HG02763 (cell line): Measurements from ENCODE around the gene GATA5.
"Not testable (repeated sequence)": the region's sequence is repeated elsewhere in the genome, so short reads cannot be mapped to it uniquely, and the experiment has no call there.

Source experiments
- ATAC-seq: cut with Tn5 transposase; IDR thresholded peaks from one replicate; pipeline ENCODE4 v1.9.1; 2021; ENCODE audit warnings: mild to moderate bottlenecking, moderate library complexity; ENCODE audit not compliant: unreplicated experiment

Gene GATA5

DNA sequence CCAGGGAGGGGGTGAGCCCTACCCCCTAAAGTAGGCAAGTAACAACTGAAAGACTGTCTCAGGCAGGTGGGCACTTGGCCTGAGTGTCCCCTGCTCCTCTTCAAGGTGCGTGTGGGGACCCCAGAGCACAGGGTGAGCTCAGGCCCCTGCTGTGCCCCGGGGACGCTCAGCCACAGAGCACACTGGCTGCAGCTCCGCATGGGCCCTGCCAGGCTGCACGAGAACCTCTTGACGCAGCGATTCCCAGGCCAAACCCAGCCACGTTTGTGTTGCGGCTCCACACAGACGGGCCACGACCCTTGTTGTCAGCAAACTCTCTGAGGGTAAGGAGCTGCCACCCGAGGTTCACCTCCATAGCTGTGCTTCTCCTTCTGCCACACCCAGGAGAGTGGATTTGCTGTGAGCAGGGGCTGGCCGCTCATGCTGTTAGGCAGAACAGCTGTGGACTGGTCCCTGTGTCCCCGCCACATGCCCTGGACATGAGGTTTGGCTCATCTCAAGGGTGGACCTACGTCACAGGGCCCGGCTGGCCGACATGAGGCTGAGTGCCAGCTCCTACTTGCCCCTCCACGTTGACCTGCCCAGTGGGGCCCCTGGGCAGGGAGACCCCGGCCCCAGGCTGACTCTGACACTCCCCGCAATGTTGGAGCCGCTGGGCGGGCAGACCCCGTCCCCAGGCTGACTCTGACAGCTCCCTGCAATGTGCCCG is 29.7 kb upstream of the GATA5 start:
- ATAC-seq, result no peak

DNA sequence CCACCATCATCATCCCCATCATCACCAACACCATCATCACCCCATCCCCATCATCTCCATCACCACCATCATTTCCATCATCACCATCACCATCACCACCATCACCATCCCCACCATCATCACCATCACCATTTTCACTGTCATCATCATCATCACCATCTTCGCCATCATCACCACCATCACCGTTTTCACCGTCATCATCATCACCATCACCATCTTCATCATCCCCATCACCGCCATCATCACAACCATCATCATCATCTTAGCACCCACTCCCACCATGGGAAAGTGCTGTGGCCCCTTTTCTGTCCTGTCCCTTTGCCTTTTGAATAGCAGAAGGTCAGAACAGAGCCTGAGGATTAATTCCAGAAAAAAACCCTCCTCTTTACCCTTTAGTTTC is 28.5 kb upstream of the GATA5 start:
- no peak for ATAC-seq

DNA sequence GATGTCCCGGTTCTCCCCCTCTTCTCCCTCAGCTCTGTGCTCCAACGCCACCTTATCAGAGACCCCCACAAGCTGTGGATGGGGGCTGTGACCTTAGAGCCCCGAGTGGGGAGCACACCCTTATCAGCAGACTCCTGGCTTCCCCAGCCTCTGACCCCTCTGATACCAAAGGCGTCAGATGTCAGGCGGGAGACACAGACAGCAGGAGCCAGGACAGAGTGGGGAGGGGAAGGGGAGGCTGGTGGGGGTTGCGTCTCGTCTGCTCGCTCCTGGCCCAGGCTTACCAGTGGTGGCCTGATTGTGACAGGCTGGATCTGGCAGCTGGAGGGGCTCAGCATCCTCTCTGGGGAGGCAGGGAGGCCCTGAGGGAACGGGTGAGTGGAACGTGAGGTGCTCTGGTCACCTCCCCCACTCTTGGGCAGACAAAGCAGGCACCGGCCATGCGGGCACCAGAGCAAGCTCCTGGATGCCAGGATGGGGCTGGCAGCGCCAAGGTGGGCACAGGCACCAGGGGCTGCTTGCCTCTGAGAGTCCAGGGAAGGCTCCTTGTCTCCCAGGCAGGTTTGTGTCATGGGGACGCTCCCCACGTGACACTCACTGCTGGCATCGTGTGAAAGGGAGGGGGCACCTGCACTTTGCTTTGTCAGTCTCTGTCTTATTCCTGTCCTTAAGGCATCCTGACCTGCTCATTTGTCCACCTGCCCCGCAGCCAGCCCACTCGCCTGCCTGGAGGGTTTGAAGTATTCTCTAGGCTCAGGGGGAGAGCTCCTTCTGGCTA is 27.8 kb upstream of the GATA5 start:
- no peak for ATAC-seq

DNA sequence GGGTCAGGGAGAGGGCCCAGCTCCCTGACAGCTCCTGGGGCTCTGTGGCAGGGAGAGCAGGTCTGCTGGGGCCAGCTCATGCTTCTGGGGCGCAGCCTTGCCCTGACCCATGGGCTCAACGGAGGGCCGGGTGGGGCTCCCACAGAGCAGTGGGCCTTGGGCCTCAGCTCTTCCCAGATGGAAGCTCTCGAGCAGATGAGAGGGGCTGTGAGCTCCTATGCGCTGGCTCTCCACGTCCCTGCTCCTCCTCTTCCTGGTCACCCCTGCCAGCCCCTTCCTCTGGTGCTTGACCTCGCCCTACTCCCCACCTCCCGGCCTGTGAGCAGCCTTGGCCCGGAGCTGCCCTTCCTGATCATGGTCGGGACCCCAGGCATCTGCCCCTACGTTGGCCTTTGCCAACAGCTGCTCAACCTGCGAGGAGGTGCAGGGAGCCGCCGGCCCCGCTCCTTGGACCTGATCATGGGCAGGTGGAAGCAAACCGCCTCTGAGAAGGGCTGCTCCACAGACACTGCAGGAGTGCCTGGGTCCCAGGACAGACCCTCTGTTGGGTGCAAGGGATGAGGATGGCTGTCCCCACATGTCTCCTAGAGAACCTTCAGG is 26.8 kb upstream of the GATA5 start:
- no peak for ATAC-seq

DNA sequence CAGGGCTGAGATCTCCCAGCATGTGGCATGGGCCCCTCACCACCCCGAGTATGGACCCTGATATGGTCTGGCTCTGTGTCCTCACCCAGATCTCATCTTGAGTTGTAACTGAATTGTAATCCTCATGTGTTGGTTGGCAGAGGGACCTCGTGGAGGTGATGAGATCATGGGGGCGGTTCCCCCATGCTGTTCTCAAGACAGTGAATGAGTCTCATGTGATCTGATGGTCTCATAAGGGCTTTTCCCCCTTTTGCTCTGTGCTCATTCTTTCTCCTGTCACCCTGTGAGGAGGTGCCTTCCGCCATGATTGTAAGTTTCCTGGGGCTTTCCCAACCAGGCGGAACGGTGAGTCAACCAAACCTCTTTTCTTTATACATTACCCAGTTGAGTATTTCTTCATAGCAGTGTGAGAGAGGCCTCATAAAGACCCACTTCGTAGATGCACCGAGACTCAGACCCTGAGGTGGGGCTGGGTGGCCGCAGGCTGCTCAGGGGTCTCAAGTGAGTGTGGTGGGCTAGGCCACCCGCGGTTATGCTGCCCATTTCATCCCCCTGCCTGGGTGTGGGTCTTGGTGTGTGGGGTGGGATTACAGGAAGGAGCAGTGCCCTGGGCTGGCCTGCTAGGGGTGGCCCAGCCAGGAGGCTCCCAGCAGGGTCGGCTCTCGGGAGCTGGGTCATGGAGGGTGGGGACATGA is 26.2 kb upstream of the GATA5 start:
- peak; percentile 55 for ATAC-seq

DNA sequence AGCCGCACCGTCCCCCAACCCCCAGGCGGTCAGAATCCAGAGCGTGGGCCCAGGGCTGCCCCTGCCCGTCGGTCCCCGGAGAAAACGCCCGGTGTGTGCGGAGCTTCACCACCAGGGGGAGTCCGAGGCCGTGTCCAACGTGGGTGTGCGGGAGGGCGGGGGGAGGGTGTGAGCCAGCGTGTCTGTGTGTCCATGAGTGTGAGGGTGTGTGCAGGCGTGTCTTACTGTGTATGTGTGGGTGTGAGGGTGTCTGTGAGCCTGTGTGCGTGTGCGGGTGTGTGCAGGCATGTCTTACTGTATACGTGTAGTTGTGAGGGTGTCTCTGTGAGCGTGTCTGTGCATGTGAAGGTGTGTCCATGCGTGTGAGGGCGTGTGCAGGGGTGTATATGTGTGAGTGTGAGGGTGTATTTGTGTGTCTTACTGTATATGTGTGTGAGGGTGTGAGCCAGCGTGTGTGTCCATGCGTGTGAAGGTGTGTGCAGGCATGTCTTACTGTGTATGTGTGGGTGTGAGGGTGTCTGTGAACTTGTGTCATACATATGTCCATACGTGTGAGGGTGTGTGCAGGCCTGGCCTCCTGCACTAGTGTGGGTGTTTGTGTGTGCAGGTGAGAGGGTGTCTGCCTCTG is 24.6 kb upstream of the GATA5 start:
- no peak for ATAC-seq

DNA sequence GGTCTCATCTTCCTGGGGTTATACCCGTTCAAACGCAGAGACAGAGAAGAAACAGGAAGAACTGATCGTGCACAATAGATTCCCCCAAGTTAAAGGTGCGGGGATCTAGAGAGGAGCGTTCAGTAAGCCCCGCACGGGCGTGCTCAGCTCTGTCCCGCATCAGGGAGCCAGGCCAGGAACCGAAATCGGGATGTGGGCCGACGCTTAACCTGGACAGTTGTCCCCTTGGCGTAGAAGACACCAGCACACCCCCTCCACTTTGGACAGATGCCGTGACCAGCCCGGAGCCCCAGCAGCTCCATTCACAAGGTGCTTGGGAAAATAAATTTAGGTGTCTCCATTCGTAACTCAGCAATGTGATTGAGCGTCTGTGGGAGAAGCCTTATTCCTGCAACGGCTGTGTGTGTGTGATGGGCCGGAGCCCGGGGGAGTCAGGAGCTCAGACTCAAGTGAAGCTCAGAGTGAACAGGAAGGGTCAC is 24.0 kb upstream of the GATA5 start:
- no peak for ATAC-seq

DNA sequence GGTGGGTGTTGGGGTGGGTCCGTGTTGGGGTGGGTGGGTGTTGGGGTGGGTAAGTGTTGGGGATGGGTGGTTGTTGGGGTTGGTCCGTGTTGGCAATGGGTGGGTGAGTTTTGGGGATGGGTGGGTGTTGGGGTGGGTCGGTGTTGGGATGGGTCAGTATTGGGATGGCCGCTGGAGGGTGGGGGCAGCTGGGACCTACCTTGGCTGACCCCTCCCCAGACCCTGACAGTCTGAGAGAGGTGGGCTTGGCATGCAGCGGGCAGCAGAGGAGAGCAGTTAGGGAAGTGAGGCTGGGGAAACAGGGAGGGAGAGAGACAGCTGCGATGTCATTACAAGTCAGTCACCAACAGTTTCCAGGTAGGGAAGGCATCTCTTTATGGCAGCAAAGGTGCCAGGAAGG is 23.1 kb upstream of the GATA5 start:
- no peak for ATAC-seq

DNA sequence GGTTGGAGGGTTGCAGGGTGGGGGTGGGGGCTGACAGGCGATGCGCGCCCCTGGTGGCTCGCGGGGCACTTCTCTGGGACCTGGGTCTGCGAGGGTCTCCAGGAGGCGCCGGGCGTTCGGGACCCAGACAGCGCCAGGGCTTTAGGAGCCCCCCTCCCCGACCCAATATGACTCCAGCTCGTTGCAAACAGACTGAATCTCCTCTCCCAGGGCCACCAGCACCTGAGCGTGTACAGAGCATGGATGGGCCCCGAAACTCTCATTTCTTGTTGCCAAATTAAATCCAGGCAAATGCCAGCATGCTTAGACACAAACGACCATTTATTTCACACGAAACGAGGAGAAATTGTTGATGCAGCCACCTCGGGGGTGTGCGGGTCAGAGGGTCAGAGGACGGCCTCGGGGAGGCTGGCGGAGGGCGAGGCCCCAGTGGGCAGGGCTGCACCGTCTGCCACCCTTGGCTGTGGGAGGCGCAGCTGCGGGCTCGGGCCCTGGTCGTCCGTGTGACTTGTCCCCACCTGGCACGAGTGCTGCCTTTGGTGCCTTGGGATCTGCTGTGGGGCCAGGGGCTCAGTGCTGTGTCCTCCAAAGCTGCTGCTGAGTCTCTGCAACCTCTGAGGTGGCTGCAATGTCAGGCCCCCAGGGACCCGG is 20.9 kb upstream of the GATA5 start:
- ATAC-seq, result no peak

DNA sequence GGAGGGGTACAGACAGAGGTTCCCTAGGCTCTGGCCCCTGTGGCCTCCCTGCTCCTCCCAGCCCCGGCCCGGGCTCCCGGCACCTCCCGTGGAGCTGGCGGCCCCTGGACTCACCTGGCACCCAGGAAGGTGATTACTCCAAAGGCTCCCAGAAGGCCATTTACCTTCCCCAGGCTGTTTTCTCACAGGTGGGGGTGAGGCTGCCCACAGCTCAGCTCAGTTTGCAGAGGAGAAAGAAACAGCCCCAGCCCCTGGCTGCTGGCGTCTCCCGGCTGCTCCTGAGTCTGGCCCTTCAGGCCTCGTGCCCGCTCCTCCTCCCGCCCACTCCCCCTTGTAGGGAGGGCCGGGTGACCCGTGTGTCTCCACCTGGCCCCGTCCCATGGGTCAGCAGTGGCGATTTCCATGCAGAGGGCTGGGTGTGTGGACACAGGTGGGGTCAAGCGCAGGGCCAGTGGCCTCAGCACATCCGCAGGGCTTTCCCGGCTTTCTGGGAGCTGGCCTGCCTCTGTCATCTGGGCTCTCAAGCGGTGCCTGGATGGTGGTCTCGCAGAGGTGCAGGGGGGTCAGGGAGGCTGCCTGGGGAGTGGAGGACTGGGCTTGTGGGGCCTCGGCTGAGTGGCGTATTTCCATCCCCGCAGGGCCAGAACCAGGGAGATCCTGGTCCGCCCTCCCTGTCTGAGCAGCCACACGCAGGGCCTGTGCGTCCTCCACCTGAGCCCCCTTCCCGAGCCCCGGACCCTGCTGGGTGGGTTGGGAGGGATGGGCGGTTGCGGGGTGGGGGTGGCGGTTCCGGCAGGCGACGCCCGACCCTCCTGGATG is 20.2 kb upstream of the GATA5 start:
- no peak for ATAC-seq

DNA sequence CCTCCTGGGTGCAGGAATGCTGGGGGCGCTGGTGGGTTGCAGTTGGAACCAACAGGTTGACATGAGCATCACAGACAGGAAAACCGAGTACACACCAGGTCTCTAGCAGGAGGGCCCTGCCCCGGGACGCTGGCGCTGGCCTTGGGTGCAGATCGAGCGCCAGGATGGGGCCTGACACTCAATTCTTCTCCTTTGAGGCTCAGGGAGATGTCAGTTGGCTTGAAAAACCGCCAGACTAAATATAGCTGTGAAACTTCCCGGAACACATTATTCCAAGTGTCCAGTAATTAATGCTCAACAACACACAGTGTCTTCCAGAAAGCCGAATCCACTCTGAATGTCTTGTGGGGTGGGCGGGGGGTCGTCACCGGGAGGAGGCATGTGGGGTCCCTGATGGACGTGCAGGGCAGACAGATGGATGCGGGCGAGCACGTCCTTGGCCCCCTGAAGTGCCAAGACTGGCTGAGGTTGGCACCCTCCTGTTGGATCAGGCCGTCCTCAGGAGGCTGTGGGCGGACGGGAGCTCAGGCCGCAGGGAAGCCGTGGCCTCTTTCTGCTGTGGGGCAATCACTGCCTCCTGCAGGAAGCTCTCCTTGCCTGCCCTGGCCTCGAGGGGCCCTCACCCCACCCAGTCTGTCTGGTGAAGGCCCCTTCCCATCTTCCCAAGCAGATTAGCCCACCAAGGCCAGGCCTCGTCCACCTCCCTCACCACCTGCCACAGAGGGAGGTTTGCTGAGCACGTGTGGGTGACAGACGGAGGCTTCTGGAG is 19.4 kb upstream of the GATA5 start:
- ATAC-seq, result no peak

DNA sequence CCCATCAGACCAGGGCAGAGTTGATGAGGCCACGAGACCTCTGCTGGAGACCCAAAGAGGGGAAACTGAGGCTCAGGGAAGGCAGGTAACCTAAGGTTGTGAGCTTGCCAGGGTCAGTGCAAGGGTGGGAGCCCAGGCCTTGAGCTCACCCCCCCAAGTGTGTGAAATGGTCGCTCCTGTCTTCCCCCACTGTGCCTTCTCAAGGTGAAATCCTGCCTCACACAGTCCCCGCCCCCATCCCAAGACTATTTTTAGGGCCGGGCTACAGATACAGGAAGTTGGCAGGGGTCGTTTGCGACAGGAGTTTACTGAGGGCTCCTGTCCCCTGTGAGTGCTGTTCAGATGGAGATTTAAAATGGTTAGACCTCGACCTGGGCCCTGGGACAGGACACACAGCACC is 18.7 kb upstream of the GATA5 start:
- no peak for ATAC-seq

DNA sequence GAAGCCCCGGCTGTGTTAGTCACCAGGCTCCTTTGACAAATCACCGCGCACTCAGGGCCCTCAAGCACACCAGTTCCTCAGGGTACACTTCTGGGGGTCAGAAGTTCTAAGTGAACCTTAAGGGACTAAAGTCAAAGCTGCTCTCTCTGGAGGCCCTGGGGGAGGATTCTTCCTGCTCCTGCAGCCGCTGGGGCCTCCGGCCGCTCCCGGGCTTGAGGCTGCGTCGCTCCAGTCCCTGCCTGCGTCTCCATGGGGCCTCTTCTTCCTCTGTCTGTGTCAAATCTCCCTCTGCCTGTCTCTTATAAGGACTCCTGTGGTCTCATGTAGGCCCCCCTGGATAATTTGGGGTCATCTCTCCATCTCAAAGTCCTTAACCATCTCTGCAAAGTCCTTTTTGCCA is 18.1 kb upstream of the GATA5 start:
- ATAC-seq, result no peak

DNA sequence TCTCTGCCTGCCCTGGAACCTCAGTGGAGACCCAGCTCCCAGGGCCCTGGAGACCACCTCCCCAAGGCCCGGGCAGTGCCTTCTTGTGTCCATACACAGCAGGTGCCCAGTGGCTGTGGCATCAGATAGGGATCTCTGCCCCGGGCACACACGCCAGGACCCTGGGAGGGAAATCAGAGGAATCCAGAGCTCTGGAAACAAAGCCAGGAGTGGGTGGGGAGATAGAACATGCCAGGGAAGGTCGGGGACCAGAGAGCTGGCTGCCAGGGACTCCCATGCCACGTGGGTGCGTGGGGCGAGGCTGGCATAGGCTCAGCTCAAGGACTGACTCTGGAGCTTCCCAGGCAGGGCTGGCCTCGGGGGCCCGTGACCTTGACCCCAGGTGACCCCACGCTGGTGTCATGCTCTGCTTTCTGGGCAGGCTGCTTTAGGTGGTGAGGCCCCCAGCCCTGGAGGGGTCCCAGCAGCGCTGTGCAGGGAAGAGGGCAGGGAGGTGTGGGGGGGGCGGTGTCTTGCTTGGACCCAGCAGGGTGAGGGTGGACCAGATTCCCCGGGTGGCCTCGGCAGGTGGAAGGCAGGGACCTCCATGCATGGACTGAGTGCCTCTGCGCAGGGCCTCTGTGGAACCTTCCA is 17.6 kb upstream of the GATA5 start:
- ATAC-seq, result no peak

DNA sequence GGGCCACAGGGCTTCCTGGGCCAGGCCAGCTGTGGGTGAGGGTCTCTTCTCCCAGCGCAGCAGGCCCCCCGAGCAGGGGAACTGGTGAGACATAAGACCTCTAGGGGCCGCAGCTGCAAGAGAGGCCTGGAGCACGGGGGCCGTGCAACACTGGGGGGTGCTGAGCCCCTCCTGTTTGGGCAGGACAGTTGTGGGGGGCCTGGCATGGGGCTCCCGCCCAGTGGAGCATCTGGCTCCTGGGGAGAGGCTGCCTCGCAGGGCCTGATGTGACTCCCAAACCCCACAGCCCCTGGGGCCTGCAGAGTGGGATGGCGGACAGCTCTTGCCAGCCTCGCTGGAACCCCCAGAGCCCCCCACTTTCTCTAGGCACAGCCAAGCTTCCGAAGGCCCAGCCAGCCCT is 16.9 kb upstream of the GATA5 start:
- no peak for ATAC-seq

DNA sequence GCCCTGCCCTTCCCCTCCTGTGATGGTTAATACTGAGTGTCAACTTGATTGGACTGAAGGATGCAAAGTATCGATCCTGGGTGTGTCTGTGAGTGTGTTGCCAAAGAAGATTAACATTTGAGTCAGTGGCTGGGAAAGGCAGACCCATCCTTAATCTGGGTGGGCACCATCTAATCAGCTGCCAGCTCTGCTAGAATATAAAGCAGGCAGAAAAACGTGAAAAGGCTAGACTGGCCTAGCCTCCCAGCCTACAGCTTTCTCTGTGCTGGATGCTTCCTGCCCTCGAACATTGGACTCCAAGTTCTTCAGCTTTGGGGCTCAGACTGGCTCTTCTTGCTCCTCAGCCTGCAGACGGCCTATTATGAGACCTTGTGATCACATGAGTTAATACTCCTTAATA is 15.0 kb upstream of the GATA5 start:
- not testable (repeated sequence) for ATAC-seq

DNA sequence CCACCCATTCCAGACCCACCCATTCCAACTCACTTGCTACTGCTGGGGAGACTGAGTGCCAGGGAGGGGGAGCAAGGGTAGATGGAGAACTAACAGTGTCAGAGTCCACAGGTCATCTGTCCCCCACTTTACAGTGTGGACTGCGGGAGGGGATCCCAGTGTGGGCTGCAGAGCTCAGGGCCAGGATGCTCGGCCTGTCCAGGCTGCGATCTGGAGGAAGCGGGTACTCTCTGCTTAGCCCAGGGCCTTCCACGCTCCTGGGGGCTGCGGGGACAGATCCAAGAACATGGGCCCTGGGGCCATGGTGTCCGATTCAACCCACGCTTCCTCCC is 14.1 kb upstream of the GATA5 start:
- ATAC-seq, result no peak

DNA sequence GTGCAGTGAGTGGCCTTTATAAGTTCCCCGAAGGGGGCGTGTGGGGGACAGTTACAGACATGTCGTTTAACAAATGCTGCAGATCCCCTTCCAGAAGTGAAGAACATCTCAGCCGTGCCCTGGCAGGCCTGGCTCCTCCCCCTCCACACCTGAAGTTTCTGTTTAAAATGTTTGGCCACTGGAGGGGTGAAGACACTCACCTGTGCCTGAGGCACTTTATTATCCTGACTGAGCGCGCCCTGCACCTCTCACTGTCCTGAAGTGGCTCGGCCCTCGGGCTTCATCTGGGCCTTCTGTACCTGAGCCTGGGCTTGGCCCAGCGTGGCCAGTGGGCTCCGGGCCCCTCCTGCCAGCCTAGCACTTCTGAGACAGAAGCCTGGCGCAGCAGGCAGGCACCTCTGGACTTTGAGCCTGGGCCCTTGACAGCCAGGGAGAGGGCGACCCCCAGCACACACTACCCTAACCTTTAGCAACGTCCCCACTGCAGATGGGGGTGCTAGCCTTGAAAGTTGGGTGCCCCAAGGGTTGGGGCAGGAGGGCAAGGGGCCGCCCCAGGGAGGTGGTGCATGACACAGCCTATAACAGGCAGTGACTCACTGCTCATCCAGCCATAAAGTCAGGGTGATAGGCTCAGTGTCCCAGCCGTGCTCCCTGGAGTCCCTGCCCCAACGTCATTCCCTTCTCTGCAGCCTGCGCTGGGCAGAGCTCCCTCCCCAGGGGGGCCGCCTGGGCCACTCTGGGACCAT is 13.6 kb upstream of the GATA5 start:
- no peak for ATAC-seq
